Measurements from ENCODE around the gene NCAPG2. TPM values are rescaled to one million over a fixed set of nuclear protein-coding genes. Genes with fewer than 3 reads are reported as not detected.

The NCAPG2 gene
- total RNA-seq, 1 experiment from 2014 or later = 27.4 TPM

- TF ChIP-seq, protein P1, sequence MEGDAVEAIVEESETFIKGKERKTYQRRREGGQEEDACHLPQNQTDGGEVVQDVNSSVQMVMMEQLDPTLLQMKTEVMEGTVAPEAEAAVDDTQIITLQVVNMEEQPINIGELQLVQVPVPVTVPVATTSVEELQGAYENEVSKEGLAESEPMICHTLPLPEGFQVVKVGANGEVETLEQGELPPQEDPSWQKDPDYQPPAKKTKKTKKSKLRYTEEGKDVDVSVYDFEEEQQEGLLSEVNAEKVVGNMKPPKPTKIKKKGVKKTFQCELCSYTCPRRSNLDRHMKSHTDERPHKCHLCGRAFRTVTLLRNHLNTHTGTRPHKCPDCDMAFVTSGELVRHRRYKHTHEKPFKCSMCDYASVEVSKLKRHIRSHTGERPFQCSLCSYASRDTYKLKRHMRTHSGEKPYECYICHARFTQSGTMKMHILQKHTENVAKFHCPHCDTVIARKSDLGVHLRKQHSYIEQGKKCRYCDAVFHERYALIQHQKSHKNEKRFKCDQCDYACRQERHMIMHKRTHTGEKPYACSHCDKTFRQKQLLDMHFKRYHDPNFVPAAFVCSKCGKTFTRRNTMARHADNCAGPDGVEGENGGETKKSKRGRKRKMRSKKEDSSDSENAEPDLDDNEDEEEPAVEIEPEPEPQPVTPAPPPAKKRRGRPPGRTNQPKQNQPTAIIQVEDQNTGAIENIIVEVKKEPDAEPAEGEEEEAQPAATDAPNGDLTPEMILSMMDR (IDR thresholded peaks at IDR 0.05; ENCODE audit: unreplicated experiment) = no peak
- peaks cover 94% of the 10 kb centered on the region for H3K36me3 Mint-ChIP-seq (ENCODE audit: insufficient read depth, unreplicated experiment)
- intact Hi-C loops (cut with micrococcal nuclease) = no loop called here
- BruUV-seq (replicated peaks) = no TSS peak
- ChIA-PET POLR2A (no interaction called here), CTCF (no interaction called here)
- H3K9me3 Mint-ChIP-seq (ENCODE audit: unreplicated experiment) = no peaks in the 10 kb centered on the region
- H3K4me3 Mint-ChIP-seq (ENCODE audit: unreplicated experiment) = no peak overlapping the region
- DNase-seq (ENCODE audit: unreplicated experiment) = peak; percentile 86
- H3K27me3 Mint-ChIP-seq (ENCODE audit: insufficient read depth, unreplicated experiment) = no peaks in the 10 kb centered on the region
- H3K4me1 Mint-ChIP-seq (ENCODE audit: insufficient read depth, unreplicated experiment) = no peaks in the 10 kb centered on the region
- H3K27ac Mint-ChIP-seq (ENCODE audit: low read depth, unreplicated experiment) = no peak overlapping the region
Measured at GRCh38 chr7:158734861-158735260, 30.3 kb upstream of the NCAPG2 start.

DNA sequence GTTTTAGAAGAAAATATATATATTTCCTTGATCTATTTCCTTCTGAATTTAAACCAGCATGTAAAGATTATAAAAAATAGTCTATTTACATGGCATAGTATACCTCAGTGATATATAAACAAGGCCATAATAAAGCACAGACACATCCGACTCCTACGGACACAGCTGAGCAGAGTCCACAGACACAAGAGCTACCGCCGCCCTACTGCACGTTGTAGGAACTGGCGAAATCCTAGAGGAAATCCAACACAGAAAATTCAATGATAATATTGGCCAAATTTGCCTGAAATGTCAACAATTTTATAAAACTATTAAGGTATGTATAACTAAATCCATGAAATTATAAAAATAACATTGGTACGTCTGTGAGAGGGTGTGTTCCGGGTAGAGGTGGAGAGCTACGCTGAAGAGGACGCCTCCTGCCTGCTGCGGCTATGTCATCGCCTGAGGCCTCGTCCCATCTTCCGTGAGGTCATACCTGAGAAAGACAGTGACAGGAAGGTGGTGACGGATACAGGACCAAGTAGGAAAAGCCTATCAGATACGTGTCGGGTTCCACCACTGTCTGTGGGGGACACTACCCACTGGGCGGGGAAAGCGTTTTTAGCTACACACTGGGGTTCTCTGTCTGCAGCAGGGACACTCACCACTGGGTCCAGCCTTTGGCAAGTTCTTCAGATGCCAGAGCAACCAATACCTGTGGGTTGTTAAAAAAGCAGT, 29.3 kb upstream of the NCAPG2 start:
- no peaks in the 10 kb centered on the region for H3K27me3 Mint-ChIP-seq (ENCODE audit: insufficient read depth, unreplicated experiment)
- intact Hi-C loops (cut with micrococcal nuclease) = no loop called here
- H3K9me3 Mint-ChIP-seq (ENCODE audit: unreplicated experiment) = no peaks in the 10 kb centered on the region
- TSS peak; percentile 27 for BruUV-seq (replicated peaks)
- no peak overlapping the region for H3K27ac Mint-ChIP-seq (ENCODE audit: low read depth, unreplicated experiment)
- TF ChIP-seq, protein P1 (IDR thresholded peaks at IDR 0.05; ENCODE audit: unreplicated experiment) = no peak
- H3K4me3 Mint-ChIP-seq (ENCODE audit: unreplicated experiment) = no peak overlapping the region
- ChIA-PET POLR2A (interaction anchor here (0.7 to 1.0 kb wide), 2 partner anchors 78 to 231 kb away, joined by 3 to 4 read pairs; no protein-coding TSS in a partner anchor), CTCF (interaction anchor here (0.5 to 1.3 kb wide), 4 partner anchors 18 to 149 kb away, joined by 3 to 5 read pairs (median 4); no protein-coding TSS in a partner anchor)
- no peak for DNase-seq (ENCODE audit: unreplicated experiment)
- H3K36me3 Mint-ChIP-seq (ENCODE audit: insufficient read depth, unreplicated experiment) = peaks cover 93% of the 10 kb centered on the region
- no peaks in the 10 kb centered on the region for H3K4me1 Mint-ChIP-seq (ENCODE audit: insufficient read depth, unreplicated experiment)

DNA sequence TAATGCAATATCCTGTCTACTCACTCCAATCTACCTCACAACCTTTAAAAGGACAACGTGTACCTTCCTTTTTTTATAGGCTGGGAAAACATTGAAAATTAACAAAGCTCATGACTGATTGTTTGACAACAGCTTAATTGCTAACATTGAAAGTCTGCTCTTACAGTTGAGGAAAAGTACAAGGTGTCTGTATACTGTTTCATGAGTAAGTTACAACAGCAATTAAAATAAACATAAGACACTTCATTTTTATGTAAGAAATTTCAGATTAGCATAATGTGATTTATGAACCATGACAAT, 28.6 kb upstream of the NCAPG2 start:
- Mint-ChIP-seq H3K27me3 (ENCODE audit: insufficient read depth, unreplicated experiment) (no peaks in the 10 kb centered on the region), H3K9me3 (ENCODE audit: unreplicated experiment) (no peaks in the 10 kb centered on the region), H3K4me3 (ENCODE audit: unreplicated experiment) (no peak overlapping the region), H3K4me1 (ENCODE audit: insufficient read depth, unreplicated experiment) (no peaks in the 10 kb centered on the region), H3K36me3 (ENCODE audit: insufficient read depth, unreplicated experiment) (peaks cover 85% of the 10 kb centered on the region), H3K27ac (ENCODE audit: low read depth, unreplicated experiment) (no peak overlapping the region)
- intact Hi-C loops (cut with micrococcal nuclease) = no loop called here
- TF ChIP-seq, protein P1 (IDR thresholded peaks at IDR 0.05; ENCODE audit: unreplicated experiment) = no peak
- CTCF ChIA-PET = interaction anchor here (0.7 to 1.3 kb wide), 2 partner anchors 17 to 22 kb away, joined by 3 to 5 read pairs; no protein-coding TSS in a partner anchor
- no TSS peak for BruUV-seq (replicated peaks)
- no peak for DNase-seq (ENCODE audit: unreplicated experiment)
- POLR2A ChIA-PET = interaction anchor here (0.7 to 1.0 kb wide), 3 partner anchors 15 to 231 kb away, joined by 3 to 4 read pairs (median 3); no protein-coding TSS in a partner anchor

DNA sequence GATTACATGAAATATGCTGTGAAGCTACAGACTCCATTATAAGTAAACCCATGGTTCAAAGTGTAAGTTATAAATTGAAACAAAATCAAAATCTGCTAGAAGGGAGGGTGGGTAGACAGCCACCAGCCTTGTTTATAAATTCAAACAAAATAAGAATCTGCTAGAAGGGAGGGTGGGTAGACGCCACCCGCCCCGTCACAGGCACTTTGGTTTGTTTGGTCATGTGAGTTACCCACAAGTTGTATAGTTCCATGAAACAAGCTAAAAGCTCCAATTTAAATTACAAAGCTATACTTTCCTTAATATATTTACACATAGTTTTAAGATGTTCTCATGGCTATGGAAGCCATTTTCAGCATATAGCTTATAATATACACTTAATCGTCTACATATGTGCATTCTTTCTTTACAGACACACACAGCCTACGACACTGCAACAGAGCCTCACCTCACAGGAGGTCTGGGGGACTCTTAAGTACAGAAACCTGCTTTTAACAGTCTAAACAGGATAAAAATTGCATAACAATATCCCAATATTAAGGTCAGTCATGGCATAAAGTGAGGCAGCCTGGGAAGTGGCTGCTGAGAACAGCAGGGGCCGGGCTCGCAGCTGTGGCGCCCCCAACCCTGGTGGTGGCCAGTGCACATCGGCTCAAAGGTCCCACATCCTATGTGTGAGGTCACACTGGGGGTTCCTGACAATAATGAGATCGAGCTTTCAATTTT, 28.1 kb upstream of the NCAPG2 start:
- Mint-ChIP-seq H3K4me3 (ENCODE audit: unreplicated experiment) (no peak overlapping the region), H3K4me1 (ENCODE audit: insufficient read depth, unreplicated experiment) (no peaks in the 10 kb centered on the region), H3K9me3 (ENCODE audit: unreplicated experiment) (no peaks in the 10 kb centered on the region), H3K27me3 (ENCODE audit: insufficient read depth, unreplicated experiment) (no peaks in the 10 kb centered on the region), H3K27ac (ENCODE audit: low read depth, unreplicated experiment) (no peak overlapping the region), H3K36me3 (ENCODE audit: insufficient read depth, unreplicated experiment) (peaks cover 80% of the 10 kb centered on the region)
- BruUV-seq (replicated peaks) = no TSS peak
- DNase-seq (ENCODE audit: unreplicated experiment) = no peak
- TF ChIP-seq, protein P1 (IDR thresholded peaks at IDR 0.05; ENCODE audit: unreplicated experiment) = no peak
- ChIA-PET POLR2A (interaction anchor here (0.5 to 1.0 kb wide), 4 partner anchors 14 to 232 kb away, joined by 3 to 4 read pairs (median 3); no protein-coding TSS in a partner anchor), CTCF (interaction anchor here (0.7 to 1.3 kb wide), 2 partner anchors 17 to 22 kb away, joined by 3 to 5 read pairs; no protein-coding TSS in a partner anchor)
- intact Hi-C loops (cut with micrococcal nuclease) = no loop called here

Data from MCF 10A (cell line).